HG03066 (cell line): ENCODE results near the gene PNPLA7.
"Not testable (repeated sequence)": the region's sequence is repeated elsewhere in the genome, so short reads cannot be mapped to it uniquely, and the experiment has no call there.

Source experiments
- ATAC-seq: cut with Tn5 transposase; IDR thresholded peaks from one replicate; pipeline ENCODE4 v1.9.1; 2021; ENCODE audit warnings: low read depth; ENCODE audit not compliant: unreplicated experiment

The PNPLA7 gene

GRCh38 chr9:137550231-137550621 is at the start of gene PNPLA7:
TSS of gene PNPLA7 (minus strand) at chr9:137550402. CDS start at chr9:137550197, 205 bp downstream.
- no peak for ATAC-seq

GRCh38 chr9:137598943-137599342 is 48.7 kb upstream of the PNPLA7 start:
- no peak for ATAC-seq

GRCh38 chr9:137596577-137596976 is 46.4 kb upstream of the PNPLA7 start:
- not testable (repeated sequence) for ATAC-seq

DNA sequence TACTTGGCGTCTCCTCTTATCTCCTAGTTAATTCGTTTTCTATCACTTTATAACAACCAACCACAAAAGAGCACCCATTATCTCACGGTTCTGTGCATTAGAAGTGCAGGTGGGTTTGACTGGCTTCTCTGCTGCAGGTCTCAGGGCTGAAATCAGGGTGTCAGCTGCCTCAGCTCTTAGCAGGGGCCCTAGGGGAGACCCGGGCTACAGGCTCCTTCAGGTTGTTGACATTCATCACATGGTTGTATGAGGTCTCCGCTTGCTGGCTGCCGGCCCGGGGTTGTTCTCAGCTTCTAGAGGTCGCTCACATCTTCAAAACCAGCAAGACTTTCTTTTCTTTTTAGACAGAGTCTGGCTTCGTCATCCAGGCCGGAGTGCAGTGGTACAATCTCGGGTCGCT is 43.0 kb upstream of the PNPLA7 start:
- ATAC-seq, result no peak

GRCh38 chr9:137592767-137593166 is 42.6 kb upstream of the PNPLA7 start:
- ATAC-seq, result no peak

- peak; percentile 86 for ATAC-seq
Observed at GRCh38 chr9:137590469-137591383, 40.5 kb upstream of the PNPLA7 start, which contains the start of gene ZMYND19. TSS of gene ZMYND19 (minus strand) at chr9:137590512. CDS start at chr9:137590263, 249 bp downstream.

DNA sequence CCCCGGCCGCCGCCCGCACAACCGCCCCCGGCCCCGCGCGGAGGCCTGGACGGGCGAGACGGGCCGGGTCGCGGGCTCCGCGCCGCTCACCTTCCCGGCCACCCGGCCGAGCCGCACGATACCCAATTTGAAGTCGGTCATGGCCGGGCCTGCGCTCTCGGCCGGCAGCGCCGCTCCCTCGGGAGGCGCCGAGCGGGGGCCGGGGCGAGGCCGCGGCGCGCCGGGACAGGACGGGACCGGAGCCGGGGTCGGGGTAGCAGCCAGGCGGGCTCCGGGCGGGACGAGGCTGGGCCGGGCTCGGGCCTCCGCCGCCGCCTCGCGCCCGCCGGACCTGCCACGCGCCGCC is 39.9 kb upstream of the PNPLA7 start:
- ATAC-seq, result peak; percentile 8

DNA sequence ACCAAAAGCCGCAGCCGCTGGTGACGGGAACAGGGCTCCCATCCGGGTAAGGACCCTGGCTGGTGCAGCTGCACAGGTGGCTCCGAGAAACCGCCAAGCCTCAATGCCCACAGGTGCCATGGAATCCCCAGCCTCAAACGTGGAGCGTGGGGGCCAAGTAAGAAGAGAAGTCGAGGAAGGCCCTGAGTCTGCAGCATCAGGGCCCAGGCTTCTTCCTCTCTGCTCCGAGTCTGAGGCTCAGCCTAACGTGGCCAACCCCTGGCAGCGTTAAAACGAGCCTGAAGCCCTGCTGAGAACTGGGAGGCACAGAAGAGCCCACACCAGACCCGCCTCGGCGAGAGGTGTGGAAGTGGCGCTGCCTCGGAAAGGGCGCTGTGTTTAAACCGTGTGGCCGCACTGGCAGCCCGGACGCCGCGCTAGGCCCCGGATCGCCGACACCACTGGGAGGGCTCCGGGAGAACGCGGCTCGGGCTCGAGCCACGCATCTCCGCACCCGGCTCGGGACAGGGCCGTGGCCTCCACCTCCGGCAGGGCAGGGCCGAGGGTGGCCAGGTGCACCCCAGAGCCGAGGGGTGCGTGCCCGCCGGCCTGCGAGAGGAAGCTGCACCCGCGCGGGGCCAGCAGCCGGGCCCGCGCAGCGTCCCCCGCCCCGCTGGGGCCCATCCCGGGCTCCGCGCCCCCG is 39.4 kb upstream of the PNPLA7 start:
- peak; percentile 2 for ATAC-seq

GRCh38 chr9:137588891-137589290 is 38.7 kb upstream of the PNPLA7 start:
- ATAC-seq, result no peak

- no peak for ATAC-seq
Observed at GRCh38 chr9:137588311-137588710, 38.1 kb upstream of the PNPLA7 start.

DNA sequence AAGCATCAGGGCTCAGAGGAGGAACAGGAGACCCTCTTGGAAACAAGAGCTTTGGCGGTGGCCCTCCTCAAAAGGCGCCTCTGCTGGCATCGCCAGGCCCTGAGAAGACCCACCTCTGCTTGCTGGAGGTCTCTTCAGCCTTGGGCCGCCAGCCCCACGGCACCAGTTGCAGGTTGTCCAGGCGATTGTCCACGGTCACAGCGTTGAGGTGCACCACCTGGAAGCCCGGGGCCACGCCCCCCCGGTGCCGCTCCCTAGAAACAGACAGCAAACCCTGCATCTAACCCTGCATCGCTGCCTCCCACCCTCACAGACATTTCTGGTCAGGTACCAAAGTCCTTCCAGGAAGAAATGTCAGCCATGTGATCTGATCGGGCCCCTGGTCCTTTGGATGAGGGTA is 36.7 kb upstream of the PNPLA7 start:
- ATAC-seq, result no peak

DNA sequence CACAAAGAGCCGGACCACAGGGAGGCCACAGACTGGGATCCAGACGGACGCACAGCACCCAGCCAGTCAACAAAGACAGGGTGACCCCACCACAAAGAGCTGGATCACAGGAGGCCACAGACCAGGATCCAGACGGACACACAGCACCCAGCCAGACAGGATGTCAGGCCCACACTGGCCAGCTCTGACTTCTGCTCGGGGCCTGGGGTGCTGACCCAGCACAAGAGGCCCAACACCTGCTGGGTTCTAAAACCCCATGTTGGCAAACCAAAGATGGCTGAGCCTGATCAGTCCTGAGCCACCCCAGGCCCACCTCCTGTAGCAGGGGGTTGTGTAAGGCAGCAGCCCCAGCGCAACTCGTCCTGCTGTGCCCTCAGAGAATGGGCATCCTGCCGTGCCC is 33.8 kb upstream of the PNPLA7 start:
- no peak for ATAC-seq

GRCh38 chr9:137583347-137583746 is 33.1 kb upstream of the PNPLA7 start:
- no peak for ATAC-seq

- no peak for ATAC-seq
Observed at GRCh38 chr9:137582286-137582860, 32.2 kb upstream of the PNPLA7 start.

DNA sequence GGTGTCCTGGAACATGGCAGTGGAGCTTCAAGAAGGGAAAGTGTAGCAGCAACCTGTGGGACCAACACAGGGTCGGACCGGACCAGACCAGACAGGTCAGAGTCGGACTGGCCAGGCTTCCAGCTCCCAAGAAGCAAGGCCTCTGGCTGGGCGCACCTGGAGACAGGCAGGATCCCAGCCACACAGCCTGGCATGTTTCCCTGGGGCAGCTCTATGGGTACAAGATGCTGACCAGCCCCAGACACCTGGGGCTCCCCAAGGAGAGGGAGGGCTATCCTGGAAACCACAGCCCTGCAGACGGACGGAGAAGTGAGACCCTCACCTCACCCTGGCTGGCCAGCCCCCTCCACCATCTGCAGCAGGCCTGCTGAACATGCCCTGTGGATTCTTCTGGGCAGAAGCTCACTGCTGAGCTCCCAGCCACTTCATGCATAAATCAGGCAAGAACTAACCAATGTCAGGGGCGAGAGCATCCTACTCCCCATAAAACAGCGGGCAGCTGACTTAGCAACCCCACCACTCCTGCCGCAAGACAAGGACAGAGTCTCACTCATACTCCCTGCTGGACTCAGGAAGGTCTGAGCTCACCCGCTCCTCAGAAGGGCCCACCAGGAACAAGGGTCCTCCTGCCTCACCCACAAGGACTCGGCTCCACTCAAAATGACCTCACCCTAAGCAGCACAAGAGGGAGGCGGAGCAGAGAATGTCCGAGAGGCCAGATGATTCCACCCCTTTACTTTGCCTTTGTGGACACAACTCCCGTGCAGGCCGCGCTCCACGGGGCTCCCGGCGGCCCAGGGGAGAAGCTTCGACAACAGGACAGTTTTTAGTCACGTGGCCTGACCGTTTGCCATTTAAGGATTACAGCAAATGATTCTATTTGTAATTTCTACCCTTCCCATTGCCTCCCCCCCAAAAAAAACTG is 31.4 kb upstream of the PNPLA7 start:
- no peak for ATAC-seq

DNA sequence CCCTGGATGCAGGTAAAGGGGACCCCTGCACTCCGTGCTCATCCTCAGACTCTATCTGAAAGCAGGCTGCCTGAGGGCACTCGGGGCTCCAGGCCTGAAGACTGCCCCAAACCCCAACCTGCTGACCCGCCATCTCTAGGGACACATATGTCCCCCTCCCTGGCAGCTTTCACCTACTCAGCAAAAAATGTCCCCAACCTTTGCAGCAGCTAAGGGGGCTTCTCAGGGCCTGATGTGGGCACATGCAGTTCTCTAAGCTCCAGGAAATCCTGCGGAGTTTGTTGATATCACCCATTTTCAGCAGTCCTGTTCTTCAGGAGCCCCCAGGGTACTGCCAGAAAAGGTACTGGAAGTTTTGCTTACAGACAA is 30.7 kb upstream of the PNPLA7 start:
- ATAC-seq, result no peak

- no peak for ATAC-seq
Observed at GRCh38 chr9:137580209-137580953, 30.2 kb upstream of the PNPLA7 start.

- no peak for ATAC-seq
Observed at GRCh38 chr9:137579259-137579604, 29.0 kb upstream of the PNPLA7 start.

DNA sequence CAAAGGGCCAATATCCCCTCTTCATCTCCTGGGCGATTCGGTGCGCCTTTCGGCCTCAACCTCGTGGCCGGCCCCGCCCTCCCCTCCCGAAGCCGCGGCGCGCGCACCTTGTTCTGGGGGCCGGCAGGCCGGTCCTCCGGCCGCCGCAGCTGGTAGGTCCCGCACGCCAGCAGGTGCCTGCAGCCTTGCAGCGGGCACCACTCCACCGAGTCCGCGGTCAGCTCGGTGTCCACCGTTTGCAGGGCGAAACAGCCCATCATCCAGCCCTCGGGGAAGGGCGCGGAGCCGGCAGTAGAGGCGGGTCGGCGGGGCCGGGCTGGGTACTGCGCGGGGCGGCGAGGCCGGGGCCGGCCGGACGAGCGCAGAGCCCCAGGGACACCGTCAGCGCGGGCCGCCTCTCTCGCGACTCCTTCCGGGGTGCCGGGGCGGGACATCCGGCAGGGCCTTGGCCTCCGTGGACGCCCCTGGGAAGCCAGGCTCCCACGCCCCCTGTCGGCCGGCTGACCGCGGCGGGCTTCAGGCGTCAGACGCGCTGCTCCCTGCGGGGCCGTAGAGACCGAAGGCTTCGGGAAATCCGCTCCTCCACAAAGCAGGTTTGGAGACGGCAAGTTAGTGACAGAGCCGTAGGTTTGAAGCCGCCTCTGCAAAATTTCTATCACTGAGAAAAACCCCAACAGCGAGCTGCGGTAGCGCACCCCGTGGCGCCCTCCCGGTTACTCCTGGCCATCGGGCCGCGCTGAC is 28.5 kb upstream of the PNPLA7 start, which contains the start of gene DPH7:
Gene DPH7 (minus strand): TSS at position 408 of the 741 bp plus-strand sequence. CDS start 148 bp downstream, at position 260.
- peak; percentile 78 for ATAC-seq
